LNCAP (cell line): ENCODE results near the gene NLRP14.

Experiments
- CTCF ChIP-seq: fragments of 450-650 bp; IDR thresholded peaks from 2 replicates; pipeline ENCODE4 v1.5.1; 2017; ENCODE audit warnings: mild to moderate bottlenecking

NLRP14 gene

GRCh38 chr11:6995703-6996102, 24.6 kb upstream of the NLRP14 start:
- no peak for TF ChIP-seq CTCF

DNA sequence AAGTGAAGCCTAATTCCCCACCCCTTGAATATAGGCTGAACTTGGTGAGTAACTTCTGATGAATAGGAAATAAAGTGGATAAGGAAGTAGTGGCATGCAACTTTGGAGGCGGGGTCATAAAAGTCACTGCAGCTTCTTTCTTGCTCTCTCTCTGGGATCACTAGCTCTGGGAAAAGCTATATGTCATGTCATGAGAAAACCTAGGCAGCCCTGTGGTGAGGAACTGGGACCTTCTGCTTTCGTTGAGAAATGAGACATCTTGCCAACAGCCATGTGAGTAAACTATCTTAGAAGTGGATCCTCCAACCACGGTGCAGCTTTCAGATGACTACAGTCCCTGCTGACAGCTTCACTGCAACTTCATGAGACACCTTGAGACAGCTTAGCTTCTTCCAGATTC, 15.8 kb upstream of the NLRP14 start:
- no peak for TF ChIP-seq CTCF

DNA sequence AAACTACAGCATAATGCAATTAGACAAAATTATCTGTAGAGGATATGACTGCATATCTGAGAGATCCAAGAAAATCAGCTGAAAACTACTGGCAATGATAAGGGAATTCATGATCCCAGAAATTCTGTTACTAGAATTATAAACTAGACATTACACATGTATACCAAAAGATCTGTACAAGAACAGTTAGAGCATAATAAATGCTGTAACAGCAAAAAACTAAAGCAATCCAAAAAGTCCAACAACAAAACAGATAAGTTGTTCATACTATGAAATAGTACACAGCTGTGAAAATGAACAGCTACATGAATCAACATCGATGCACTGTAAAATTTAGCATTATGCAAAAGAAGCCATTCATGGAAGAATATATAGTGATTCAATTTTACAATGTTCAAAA, 6.2 kb upstream of the NLRP14 start:
- TF ChIP-seq CTCF: no peak

DNA sequence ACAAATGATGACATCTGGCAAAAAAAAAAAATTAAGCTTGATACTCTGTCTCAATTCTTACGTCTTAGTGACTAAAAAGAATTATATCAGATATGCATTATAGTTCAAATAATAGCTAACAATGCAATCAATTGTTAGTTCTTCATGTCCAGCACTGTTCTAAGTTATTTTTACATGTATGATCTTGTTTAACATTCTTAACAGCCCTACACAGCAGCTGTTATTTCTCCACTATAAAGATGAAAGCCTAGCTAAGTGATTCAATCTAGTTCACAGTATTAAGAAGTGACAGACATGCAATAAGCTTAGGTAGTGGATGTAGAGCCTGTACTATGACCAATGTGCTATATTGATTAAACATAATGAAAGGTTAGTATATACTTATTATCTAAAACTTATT, 4.3 kb upstream of the NLRP14 start:
- no peak for TF ChIP-seq CTCF

DNA sequence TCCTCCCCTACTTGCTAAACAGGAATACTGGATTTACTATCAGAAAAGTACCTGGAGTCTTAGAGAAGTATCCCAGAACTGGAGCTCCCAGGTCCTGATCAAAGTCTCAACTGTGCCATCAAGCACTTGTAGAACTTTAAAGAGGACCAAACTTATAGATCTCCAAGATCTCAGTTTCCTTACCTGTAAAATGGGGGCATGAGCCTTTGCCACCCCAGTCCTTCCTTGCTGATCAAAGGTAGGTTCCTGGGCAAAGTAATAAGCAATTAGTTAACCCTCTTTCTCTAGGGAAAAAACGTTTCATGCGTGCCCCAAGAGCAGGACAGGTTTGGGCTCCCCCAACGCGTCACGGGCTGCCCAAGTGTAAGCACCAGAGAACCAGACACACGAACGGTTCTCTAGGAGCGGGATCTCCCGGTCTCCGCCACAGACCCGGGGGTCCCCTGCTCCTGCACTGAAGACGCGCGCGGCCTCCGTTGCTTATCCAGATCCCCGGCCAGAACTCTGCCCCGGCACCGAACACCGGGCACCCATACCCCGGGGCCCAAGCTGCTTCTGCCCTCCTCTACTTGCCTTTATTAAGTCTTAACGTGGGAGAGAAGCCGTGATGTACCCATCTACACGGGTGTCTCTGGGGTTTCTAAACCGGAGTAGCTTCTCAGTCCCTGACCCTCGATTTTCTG, 638 bp upstream of the NLRP14 start:
- TF ChIP-seq CTCF: no peak

GRCh38 chr11:7021318-7021717, 1.0 kb downstream of the NLRP14 start:
- no peak for TF ChIP-seq CTCF

DNA sequence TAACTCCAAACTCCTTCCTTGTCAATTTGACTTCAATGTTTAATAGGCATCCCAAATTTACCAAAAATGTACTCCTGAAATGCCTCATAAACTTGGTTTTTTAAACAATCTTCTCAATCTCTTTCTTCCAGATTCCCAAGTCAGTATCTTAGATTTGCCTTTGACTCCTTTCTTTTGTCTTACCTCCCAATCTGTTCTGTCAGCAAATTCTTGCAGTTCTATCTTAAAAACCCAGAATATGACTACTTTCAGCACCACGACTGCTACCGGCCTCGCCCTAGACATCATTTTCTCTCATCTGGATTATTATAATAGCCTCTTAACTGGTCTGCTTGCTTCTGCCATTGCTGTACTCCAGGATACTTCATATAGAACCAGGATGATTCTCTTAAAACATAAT, 7.9 kb downstream of the NLRP14 start:
- no peak for TF ChIP-seq CTCF

DNA sequence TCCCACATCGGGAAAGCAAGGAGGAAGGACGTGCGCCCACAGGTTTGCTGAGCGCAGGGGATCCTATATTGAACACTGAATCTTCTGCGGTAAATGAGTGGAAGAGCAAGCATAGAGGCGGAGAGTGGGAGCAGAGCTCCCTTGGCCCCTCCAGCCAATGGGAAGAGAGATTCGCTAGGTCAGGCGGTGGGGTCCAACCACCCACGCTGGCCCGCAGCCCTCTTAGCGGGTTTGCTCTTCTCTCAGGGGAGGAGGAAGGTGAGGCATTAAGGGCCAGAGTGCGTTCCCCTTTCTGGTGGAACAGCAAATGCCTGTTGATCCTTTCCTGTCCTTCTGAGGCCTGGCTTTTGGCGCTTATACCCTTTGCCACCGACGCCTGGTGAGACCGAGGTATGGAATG, 10.6 kb downstream of the NLRP14 start:
- no peak for TF ChIP-seq CTCF
